ENCODE data around the gene DNAJA3.

Gene DNAJA3

DNA sequence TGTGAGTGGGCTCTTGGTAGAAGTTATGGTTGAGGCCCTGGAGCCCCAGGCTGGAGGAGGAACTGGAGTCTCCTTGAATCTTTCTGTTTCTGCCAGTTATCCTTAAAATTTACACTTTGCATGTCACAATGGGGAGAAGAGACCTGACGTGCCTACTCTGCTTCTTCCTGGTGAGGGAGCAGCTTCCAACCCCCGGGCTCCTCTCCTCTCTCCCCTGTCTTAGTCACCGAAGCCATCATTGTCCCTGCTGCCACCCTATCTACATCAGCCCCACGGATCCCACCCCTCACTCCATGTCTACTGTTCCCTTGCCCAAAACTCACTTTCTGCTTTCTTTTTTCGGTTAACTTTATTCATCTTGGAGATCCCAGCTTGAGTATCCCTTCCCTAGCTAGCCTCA, 17.6 kb downstream of the DNAJA3 start:
- TF ChIP-seq, protein P1, sequence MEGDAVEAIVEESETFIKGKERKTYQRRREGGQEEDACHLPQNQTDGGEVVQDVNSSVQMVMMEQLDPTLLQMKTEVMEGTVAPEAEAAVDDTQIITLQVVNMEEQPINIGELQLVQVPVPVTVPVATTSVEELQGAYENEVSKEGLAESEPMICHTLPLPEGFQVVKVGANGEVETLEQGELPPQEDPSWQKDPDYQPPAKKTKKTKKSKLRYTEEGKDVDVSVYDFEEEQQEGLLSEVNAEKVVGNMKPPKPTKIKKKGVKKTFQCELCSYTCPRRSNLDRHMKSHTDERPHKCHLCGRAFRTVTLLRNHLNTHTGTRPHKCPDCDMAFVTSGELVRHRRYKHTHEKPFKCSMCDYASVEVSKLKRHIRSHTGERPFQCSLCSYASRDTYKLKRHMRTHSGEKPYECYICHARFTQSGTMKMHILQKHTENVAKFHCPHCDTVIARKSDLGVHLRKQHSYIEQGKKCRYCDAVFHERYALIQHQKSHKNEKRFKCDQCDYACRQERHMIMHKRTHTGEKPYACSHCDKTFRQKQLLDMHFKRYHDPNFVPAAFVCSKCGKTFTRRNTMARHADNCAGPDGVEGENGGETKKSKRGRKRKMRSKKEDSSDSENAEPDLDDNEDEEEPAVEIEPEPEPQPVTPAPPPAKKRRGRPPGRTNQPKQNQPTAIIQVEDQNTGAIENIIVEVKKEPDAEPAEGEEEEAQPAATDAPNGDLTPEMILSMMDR (conservative IDR thresholded peaks at IDR 0.05; ENCODE audit: low read depth, low read length), result no peak
- no peak for DNase-seq (ENCODE audit: low read depth)
- H3K4me3 ChIP-seq (ENCODE audit: low read depth, low read length), result no peak overlapping the region

DNA sequence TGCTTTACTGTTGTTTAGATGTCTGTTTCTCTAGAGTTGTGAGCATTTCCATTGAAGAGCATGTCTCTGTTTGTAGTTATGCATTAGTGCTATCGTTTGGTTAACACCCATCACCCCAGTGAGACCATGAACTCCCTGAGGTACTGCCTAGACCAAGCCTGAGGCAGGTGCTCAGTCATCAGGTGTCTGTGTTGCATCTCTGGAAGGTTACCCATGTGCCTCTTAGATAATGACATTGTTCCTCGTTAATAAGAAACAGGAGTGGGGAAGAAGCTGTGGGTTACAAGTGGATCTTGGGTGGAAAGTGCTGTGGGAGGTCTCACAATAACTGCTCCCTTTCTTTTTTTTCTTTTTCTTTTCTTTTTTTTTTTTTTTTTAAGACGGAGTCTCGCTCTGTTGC, 18.3 kb downstream of the DNAJA3 start:
- DNase-seq (ENCODE audit: low read depth), result no peak
- H3K4me3 ChIP-seq (ENCODE audit: low read depth, low read length), result no peak overlapping the region
- TF ChIP-seq, protein P1 (conservative IDR thresholded peaks at IDR 0.05; ENCODE audit: low read depth, low read length), result no peak

DNA sequence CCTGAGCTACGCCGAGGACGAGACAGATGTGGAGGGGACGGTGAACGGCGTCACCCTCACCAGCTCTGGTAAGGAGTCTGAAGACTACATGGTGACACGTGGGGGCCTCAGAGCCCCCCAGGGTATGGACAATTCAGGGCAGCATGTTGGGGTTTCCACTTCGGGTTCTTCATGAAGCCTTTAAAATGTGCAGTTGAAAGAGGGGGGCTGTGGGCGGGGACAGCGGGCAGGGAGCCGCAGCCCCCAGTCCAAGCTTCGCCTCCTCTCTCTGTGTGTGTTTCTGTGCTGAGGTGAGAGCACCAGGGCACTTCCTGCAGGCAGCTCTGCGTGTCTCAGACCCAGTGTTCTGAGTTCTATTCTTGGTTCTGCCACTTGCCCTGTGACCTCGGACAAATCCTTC, 24.8 kb downstream of the DNAJA3 start:
- no peak for DNase-seq (ENCODE audit: low read depth)
- TF ChIP-seq, protein P1 (conservative IDR thresholded peaks at IDR 0.05; ENCODE audit: low read depth, low read length), result no peak
- H3K4me3 ChIP-seq (ENCODE audit: low read depth, low read length), result no peak overlapping the region

DNA sequence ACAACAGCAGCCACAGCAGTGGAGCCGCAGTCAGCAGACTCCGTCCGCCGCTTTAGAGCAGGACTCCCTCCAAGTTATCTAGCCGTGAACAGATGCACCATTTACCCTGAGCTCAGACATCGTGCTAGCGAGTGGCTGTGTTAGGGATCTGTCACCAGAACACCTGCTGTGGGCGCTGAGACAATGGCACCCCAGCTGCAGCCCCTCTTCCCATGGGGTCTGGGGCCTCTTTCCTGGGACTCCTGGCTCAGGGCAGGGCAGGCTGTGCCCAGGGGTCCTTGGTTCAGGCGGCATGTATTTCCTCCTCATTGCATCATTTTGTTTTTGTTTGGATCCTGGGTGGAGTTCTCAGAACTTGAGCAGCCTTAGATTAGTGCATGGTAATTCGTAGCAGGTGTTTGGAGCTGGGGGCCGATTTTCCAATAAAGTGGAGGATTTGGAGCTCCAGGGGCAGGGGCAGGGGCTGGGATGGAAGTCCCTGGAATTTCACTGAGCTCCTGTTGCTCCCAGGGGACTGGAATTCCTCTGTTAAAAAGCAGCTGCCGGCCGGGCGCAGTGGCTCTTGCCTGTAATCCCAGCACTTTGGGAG, 25.4 kb downstream of the DNAJA3 start:
- DNase-seq (ENCODE audit: low read depth), result no peak
- H3K4me3 ChIP-seq (ENCODE audit: low read depth, low read length), result no peak overlapping the region
- TF ChIP-seq, protein P1 (conservative IDR thresholded peaks at IDR 0.05; ENCODE audit: low read depth, low read length), result no peak

DNA sequence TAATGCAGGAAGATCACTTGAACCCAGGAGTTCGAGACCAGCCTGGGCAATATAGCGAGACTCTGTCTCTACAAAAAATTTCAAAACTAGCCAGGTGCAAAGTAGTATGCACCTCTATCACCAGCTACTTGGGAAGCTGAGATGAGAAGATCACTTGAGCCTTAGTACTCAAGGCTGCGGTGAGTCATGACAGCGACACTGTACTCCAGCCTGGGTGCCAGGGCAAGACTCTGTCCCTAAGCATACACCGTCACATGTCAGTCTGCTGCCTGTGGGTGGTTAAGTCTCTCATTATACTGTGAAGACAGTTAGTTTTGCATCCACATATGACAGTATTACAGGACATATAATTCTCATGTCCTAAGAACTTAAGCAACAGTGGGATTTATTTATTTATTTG, 27.0 kb downstream of the DNAJA3 start:
- H3K4me3 ChIP-seq (ENCODE audit: low read depth, low read length), result no peak overlapping the region
- TF ChIP-seq, protein P1 (conservative IDR thresholded peaks at IDR 0.05; ENCODE audit: low read depth, low read length), result no peak
- no peak for DNase-seq (ENCODE audit: low read depth)

DNA sequence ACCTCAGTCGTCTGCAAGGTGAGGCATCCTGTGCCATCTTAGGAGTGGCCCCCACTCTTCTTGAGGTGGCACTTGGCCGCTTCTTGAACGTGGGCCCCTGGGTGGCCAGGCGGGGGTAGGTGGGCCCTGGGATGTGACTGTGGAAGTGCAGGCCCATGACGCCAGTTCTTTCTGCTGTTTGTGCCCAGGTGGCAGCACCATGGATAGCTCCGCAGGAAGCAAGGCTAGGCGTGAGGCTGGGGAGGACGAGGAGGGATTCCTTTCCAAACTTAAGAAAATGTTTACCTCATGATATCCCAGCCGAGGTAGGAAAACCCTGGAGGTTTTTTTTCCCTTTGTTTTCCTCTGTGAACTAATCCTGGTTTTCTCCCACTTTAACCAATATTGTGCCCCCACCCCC, 29.0 kb downstream of the DNAJA3 start:
- TF ChIP-seq, protein P1 (conservative IDR thresholded peaks at IDR 0.05; ENCODE audit: low read depth, low read length), result no peak
- H3K4me3 ChIP-seq (ENCODE audit: low read depth, low read length), result no peak overlapping the region

DNA sequence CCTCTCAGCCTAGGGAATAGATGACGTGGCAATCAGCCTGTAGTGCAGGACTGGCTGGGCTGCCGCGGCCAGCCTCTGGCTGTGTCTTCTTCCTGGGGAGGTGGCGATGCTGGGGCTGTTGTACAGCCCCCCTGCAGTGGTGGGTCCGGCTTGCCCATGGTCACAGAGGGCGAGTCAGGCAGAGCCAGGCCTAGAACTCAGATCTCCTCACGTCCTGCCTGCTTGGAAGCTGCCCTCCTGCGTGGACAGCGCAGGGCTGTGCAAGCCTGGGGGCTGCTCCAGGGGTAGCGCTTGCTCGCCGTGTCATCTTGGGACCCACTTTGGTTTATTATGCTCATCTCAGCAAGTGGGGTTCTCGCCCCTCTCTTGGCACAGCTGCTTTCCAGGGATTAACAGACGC, 29.4 kb downstream of the DNAJA3 start:
- H3K4me3 ChIP-seq (ENCODE audit: low read depth, low read length), result no peak overlapping the region
- TF ChIP-seq, protein P1 (conservative IDR thresholded peaks at IDR 0.05; ENCODE audit: low read depth, low read length), result no peak
- DNase-seq (ENCODE audit: low read depth), result no peak

More for the DNA sequence above, 29.0 kb downstream of the DNAJA3 start:
- no peak for DNase-seq (ENCODE audit: low read depth)

Measured in choroid plexus epithelial cell (primary cell).